ENCODE data around the gene NRDE2.

NRDE2 gene

GRCh38 chr14:90331497-90332270 lies at the start of gene NRDE2:
Gene NRDE2 (minus strand): TSS chr14:90331941. CDS start chr14:90331904, 37 bp downstream.
- Histone ChIP-seq H3K4me3 (ENCODE audit: low read length) (peak within 1 kb of the TSS; percentile 81), H3K9me2 (replicated peaks; ENCODE audit: insufficient read depth, low read length) (no peaks in the 10 kb centered on the region), H3K79me2 (ENCODE audit: low read length) (peaks cover 28% of the 10 kb centered on the region), H3K27me3 (replicated peaks; ENCODE audit: insufficient read depth, low read length) (no peaks in the 10 kb centered on the region), H3K4me2 (ENCODE audit: low read depth, low read length) (peak within 1 kb of the TSS; percentile 90), H3K9ac (ENCODE audit: low read length) (peak within 1 kb of the TSS; percentile 82), H3K36me3 (replicated peaks; ENCODE audit: insufficient read depth, low read length) (no peaks in the 10 kb centered on the region), H3F3A (ENCODE audit: insufficient read depth, low read length) (no peaks in the 10 kb centered on the region), H3K4me1 (ENCODE audit: low read length) (0 out of 2 replicates have a peak, but pooled peaks cover 4% of the 10 kb centered on the region), H2AFZ (ENCODE audit: low read length) (peak within 1 kb of the TSS; percentile 70), H3K27ac (ENCODE audit: low read length) (peak within 1 kb of the TSS; percentile 46; the same call in 1 of the 2 replicates), H4K20me1 (ENCODE audit: insufficient read depth, low read length) (no peaks in the 10 kb centered on the region), H3K9me3 (replicated peaks; ENCODE audit: insufficient read depth, low read length) (no peaks in the 10 kb centered on the region)
- TF ChIP-seq CTCF (IDR thresholded peaks at IDR 0.05; ENCODE audit: low read length) (no peak), EZH2 (optimal IDR thresholded peaks at IDR 0.05; ENCODE audit: low read depth, low read length) (no peak), EZH2phosphoT487 (IDR thresholded peaks at IDR 0.05; ENCODE audit: low read length) (no peak)
- DNase-seq, result peak; percentile 92

GRCh38 chr14:90381011-90381786 lies 49.5 kb upstream of the NRDE2 start:
- Histone ChIP-seq H4K20me1 (ENCODE audit: insufficient read depth, low read length) (no peaks in the 10 kb centered on the region), H3K4me3 (ENCODE audit: low read length) (no peak overlapping the region), H3K27me3 (replicated peaks; ENCODE audit: insufficient read depth, low read length) (no peaks in the 10 kb centered on the region), H3K4me2 (ENCODE audit: low read depth, low read length) (no peak overlapping the region), H3K9me3 (replicated peaks; ENCODE audit: insufficient read depth, low read length) (no peaks in the 10 kb centered on the region), H3K9me2 (replicated peaks; ENCODE audit: insufficient read depth, low read length) (no peaks in the 10 kb centered on the region), H3K27ac (ENCODE audit: low read length) (no peak overlapping the region), H3K79me2 (ENCODE audit: low read length) (no peaks in the 10 kb centered on the region), H2AFZ (ENCODE audit: low read length) (no peak overlapping the region), H3K9ac (ENCODE audit: low read length) (no peak overlapping the region), H3K4me1 (ENCODE audit: low read length) (0 out of 2 replicates have a peak, but pooled peaks cover 8% of the 10 kb centered on the region), H3K36me3 (replicated peaks; ENCODE audit: insufficient read depth, low read length) (no peaks in the 10 kb centered on the region), H3F3A (ENCODE audit: insufficient read depth, low read length) (0 out of 2 replicates have a peak, but pooled peaks cover 11% of the 10 kb centered on the region)
- DNase-seq, result no peak
- TF ChIP-seq EZH2 (optimal IDR thresholded peaks at IDR 0.05; ENCODE audit: low read depth, low read length) (no peak), CTCF (IDR thresholded peaks at IDR 0.05; ENCODE audit: low read length) (no peak), EZH2phosphoT487 (IDR thresholded peaks at IDR 0.05; ENCODE audit: low read length) (no peak)

GRCh38 chr14:90379106-90379505 lies 47.4 kb upstream of the NRDE2 start:
- H3K27ac ChIP-seq (ENCODE audit: low read length), result no peak overlapping the region
- no peaks in the 10 kb centered on the region for H3K79me2 ChIP-seq (ENCODE audit: low read length)
- no peak overlapping the region for H3K9ac ChIP-seq (ENCODE audit: low read length)
- H3K36me3 ChIP-seq (replicated peaks; ENCODE audit: insufficient read depth, low read length), result no peaks in the 10 kb centered on the region
- H2AFZ ChIP-seq (ENCODE audit: low read length), result no peak overlapping the region
- H3F3A ChIP-seq (ENCODE audit: insufficient read depth, low read length), result 0 out of 2 replicates have a peak, but pooled peaks cover 7% of the 10 kb centered on the region
- no peaks in the 10 kb centered on the region for H4K20me1 ChIP-seq (ENCODE audit: insufficient read depth, low read length)
- no peak overlapping the region for H3K4me3 ChIP-seq (ENCODE audit: low read length)
- no peak for TF ChIP-seq EZH2phosphoT487 (IDR thresholded peaks at IDR 0.05; ENCODE audit: low read length)
- TF ChIP-seq CTCF (IDR thresholded peaks at IDR 0.05; ENCODE audit: low read length), result no peak
- TF ChIP-seq EZH2 (optimal IDR thresholded peaks at IDR 0.05; ENCODE audit: low read depth, low read length), result no peak
- no peaks in the 10 kb centered on the region for H3K9me3 ChIP-seq (replicated peaks; ENCODE audit: insufficient read depth, low read length)
- no peaks in the 10 kb centered on the region for H3K27me3 ChIP-seq (replicated peaks; ENCODE audit: insufficient read depth, low read length)
- 0 out of 2 replicates have a peak, but pooled peaks cover under 1% of the 10 kb centered on the region for H3K4me1 ChIP-seq (ENCODE audit: low read length)
- H3K9me2 ChIP-seq (replicated peaks; ENCODE audit: insufficient read depth, low read length), result no peaks in the 10 kb centered on the region
- DNase-seq, result no peak
- no peak overlapping the region for H3K4me2 ChIP-seq (ENCODE audit: low read depth, low read length)

All from MM.1S (cell line).